ENCODE data around the gene PARM1.

- no peak for TF ChIP-seq CTCF (IDR thresholded peaks at IDR 0.05)
- TF ChIP-seq ZFX (IDR thresholded peaks at IDR 0.05; ENCODE audit: borderline replicate concordance): no peak
Observed at GRCh38 chr4:75054078-75054477, 121.2 kb downstream of the PARM1 start.

Data from 22Rv1 (cell line).